ENCODE measurements around the gene ZNF317.
A peak's percentile ranks its signal among the peaks of the same experiment; 100 is the strongest.

ZNF317 gene

GRCh38 chr19:9140159-9140874, at the start of gene ZNF317:
Gene ZNF317, plus strand, starts transcription at chr19:9140397. Its CDS starts 15,620 bp downstream, at chr19:9156017.
- Histone ChIP-seq H3K36me3 (ENCODE audit: control insufficient read depth, insufficient read depth, low read length) (no peaks in the 10 kb centered on the region), H3K27ac (ENCODE audit: low read depth, low read length) (peak within 1 kb of the TSS; percentile 93), H3K27me3 (ENCODE audit: control insufficient read depth, insufficient read depth, low read length) (no peaks in the 10 kb centered on the region), H3K9ac (ENCODE audit: low read length) (peak within 1 kb of the TSS; percentile 92), H3K4me3 (ENCODE audit: low read length) (peak within 1 kb of the TSS; percentile 99), H3K4me1 (ENCODE audit: control insufficient read depth, insufficient read depth, low read length) (peaks cover 9% of the 10 kb centered on the region)

GRCh38 chr19:9107375-9107774, 32.8 kb upstream of the ZNF317 start, which contains the start of gene OR7G2:
Gene OR7G2, minus strand, starts transcription at chr19:9107475. Its CDS starts 4,232 bp downstream, at chr19:9103243.
- Histone ChIP-seq H3K4me1 (ENCODE audit: control insufficient read depth, insufficient read depth, low read length) (no peaks in the 10 kb centered on the region), H3K36me3 (ENCODE audit: control insufficient read depth, insufficient read depth, low read length) (no peaks in the 10 kb centered on the region), H3K27me3 (ENCODE audit: control insufficient read depth, insufficient read depth, low read length) (no peaks in the 10 kb centered on the region), H3K27ac (ENCODE audit: low read depth, low read length) (no peak within 1 kb of the TSS), H3K4me3 (ENCODE audit: low read length) (no peak within 1 kb of the TSS), H3K9ac (ENCODE audit: low read length) (no peak within 1 kb of the TSS)

- Histone ChIP-seq H3K9ac (ENCODE audit: low read length) (no peak overlapping the region), H3K27ac (ENCODE audit: low read depth, low read length) (no peak overlapping the region), H3K27me3 (ENCODE audit: control insufficient read depth, insufficient read depth, low read length) (no peaks in the 10 kb centered on the region), H3K36me3 (ENCODE audit: control insufficient read depth, insufficient read depth, low read length) (no peaks in the 10 kb centered on the region), H3K4me3 (ENCODE audit: low read length) (no peak overlapping the region), H3K4me1 (ENCODE audit: control insufficient read depth, insufficient read depth, low read length) (no peaks in the 10 kb centered on the region)
Measured at GRCh38 chr19:9109959-9110358, 30.2 kb upstream of the ZNF317 start.

GRCh38 chr19:9115307-9115813, 24.8 kb upstream of the ZNF317 start, which contains the start of gene OR7G1:
Gene OR7G1, minus strand, starts transcription at chr19:9115763. Its CDS starts 0 bp downstream, at chr19:9115763.
- H3K4me3 ChIP-seq (ENCODE audit: low read length): no peak within 1 kb of the TSS
- H3K27me3 ChIP-seq (ENCODE audit: control insufficient read depth, insufficient read depth, low read length): no peaks in the 10 kb centered on the region
- H3K9ac ChIP-seq (ENCODE audit: low read length): no peak within 1 kb of the TSS
- H3K36me3 ChIP-seq (ENCODE audit: control insufficient read depth, insufficient read depth, low read length): no peaks in the 10 kb centered on the region
- no peak within 1 kb of the TSS for H3K27ac ChIP-seq (ENCODE audit: low read depth, low read length)
- H3K4me1 ChIP-seq (ENCODE audit: control insufficient read depth, insufficient read depth, low read length): no peaks in the 10 kb centered on the region

- Histone ChIP-seq H3K27ac (ENCODE audit: low read depth, low read length) (no peak overlapping the region), H3K9ac (ENCODE audit: low read length) (no peak overlapping the region), H3K4me1 (ENCODE audit: control insufficient read depth, insufficient read depth, low read length) (no peaks in the 10 kb centered on the region), H3K36me3 (ENCODE audit: control insufficient read depth, insufficient read depth, low read length) (no peaks in the 10 kb centered on the region), H3K4me3 (ENCODE audit: low read length) (no peak overlapping the region), H3K27me3 (ENCODE audit: control insufficient read depth, insufficient read depth, low read length) (no peaks in the 10 kb centered on the region)
Measured at GRCh38 chr19:9116547-9116946, 23.6 kb upstream of the ZNF317 start.

- H3K9ac ChIP-seq (ENCODE audit: low read length): no peak within 1 kb of the TSS
- no peak within 1 kb of the TSS for H3K27ac ChIP-seq (ENCODE audit: low read depth, low read length)
- H3K27me3 ChIP-seq (ENCODE audit: control insufficient read depth, insufficient read depth, low read length): no peaks in the 10 kb centered on the region
- no peak within 1 kb of the TSS for H3K4me3 ChIP-seq (ENCODE audit: low read length)
- H3K36me3 ChIP-seq (ENCODE audit: control insufficient read depth, insufficient read depth, low read length): no peaks in the 10 kb centered on the region
- no peaks in the 10 kb centered on the region for H3K4me1 ChIP-seq (ENCODE audit: control insufficient read depth, insufficient read depth, low read length)
Measured at GRCh38 chr19:9126900-9127405, 13.2 kb upstream of the ZNF317 start, which contains the start of gene OR7G3. Gene OR7G3, minus strand, starts transcription at chr19:9126950. Its CDS starts 0 bp downstream, at chr19:9126950.

- no peaks in the 10 kb centered on the region for H3K36me3 ChIP-seq (ENCODE audit: control insufficient read depth, insufficient read depth, low read length)
- H3K27me3 ChIP-seq (ENCODE audit: control insufficient read depth, insufficient read depth, low read length): no peaks in the 10 kb centered on the region
- no peak overlapping the region for H3K4me3 ChIP-seq (ENCODE audit: low read length)
- no peaks in the 10 kb centered on the region for H3K4me1 ChIP-seq (ENCODE audit: control insufficient read depth, insufficient read depth, low read length)
- H3K9ac ChIP-seq (ENCODE audit: low read length): no peak overlapping the region
- H3K27ac ChIP-seq (ENCODE audit: low read depth, low read length): no peak overlapping the region
Measured at GRCh38 chr19:9128171-9128570, 12.0 kb upstream of the ZNF317 start.

GRCh38 chr19:9130965-9131364, 9.2 kb upstream of the ZNF317 start:
- no peaks in the 10 kb centered on the region for H3K27me3 ChIP-seq (ENCODE audit: control insufficient read depth, insufficient read depth, low read length)
- H3K9ac ChIP-seq (ENCODE audit: low read length): no peak overlapping the region
- no peak overlapping the region for H3K4me3 ChIP-seq (ENCODE audit: low read length)
- no peaks in the 10 kb centered on the region for H3K4me1 ChIP-seq (ENCODE audit: control insufficient read depth, insufficient read depth, low read length)
- no peak overlapping the region for H3K27ac ChIP-seq (ENCODE audit: low read depth, low read length)
- H3K36me3 ChIP-seq (ENCODE audit: control insufficient read depth, insufficient read depth, low read length): no peaks in the 10 kb centered on the region

- no peak overlapping the region for H3K4me3 ChIP-seq (ENCODE audit: low read length)
- no peak overlapping the region for H3K9ac ChIP-seq (ENCODE audit: low read length)
- H3K27ac ChIP-seq (ENCODE audit: low read depth, low read length): no peak overlapping the region
- H3K27me3 ChIP-seq (ENCODE audit: control insufficient read depth, insufficient read depth, low read length): no peaks in the 10 kb centered on the region
- no peaks in the 10 kb centered on the region for H3K36me3 ChIP-seq (ENCODE audit: control insufficient read depth, insufficient read depth, low read length)
- H3K4me1 ChIP-seq (ENCODE audit: control insufficient read depth, insufficient read depth, low read length): no peaks in the 10 kb centered on the region
Measured at GRCh38 chr19:9132422-9132821, 7.8 kb upstream of the ZNF317 start.

GRCh38 chr19:9139609-9140158, 513 bp upstream of the ZNF317 start:
- Histone ChIP-seq H3K36me3 (ENCODE audit: control insufficient read depth, insufficient read depth, low read length) (no peaks in the 10 kb centered on the region), H3K4me1 (ENCODE audit: control insufficient read depth, insufficient read depth, low read length) (peaks cover 9% of the 10 kb centered on the region), H3K27me3 (ENCODE audit: control insufficient read depth, insufficient read depth, low read length) (no peaks in the 10 kb centered on the region), H3K4me3 (ENCODE audit: low read length) (peak overlapping the region; percentile 99), H3K27ac (ENCODE audit: low read depth, low read length) (peak overlapping the region; percentile 93), H3K9ac (ENCODE audit: low read length) (peak overlapping the region; percentile 70)

- no peak overlapping the region for H3K9ac ChIP-seq (ENCODE audit: low read length)
- no peaks in the 10 kb centered on the region for H3K27me3 ChIP-seq (ENCODE audit: control insufficient read depth, insufficient read depth, low read length)
- no peak overlapping the region for H3K27ac ChIP-seq (ENCODE audit: low read depth, low read length)
- no peaks in the 10 kb centered on the region for H3K36me3 ChIP-seq (ENCODE audit: control insufficient read depth, insufficient read depth, low read length)
- H3K4me1 ChIP-seq (ENCODE audit: control insufficient read depth, insufficient read depth, low read length): peaks cover 6% of the 10 kb centered on the region
- no peak overlapping the region for H3K4me3 ChIP-seq (ENCODE audit: low read length)
Measured at GRCh38 chr19:9144920-9145319, 4.7 kb downstream of the ZNF317 start.

GRCh38 chr19:9146882-9147281, 6.7 kb downstream of the ZNF317 start:
- Histone ChIP-seq H3K36me3 (ENCODE audit: control insufficient read depth, insufficient read depth, low read length) (no peaks in the 10 kb centered on the region), H3K9ac (ENCODE audit: low read length) (no peak overlapping the region), H3K4me3 (ENCODE audit: low read length) (no peak overlapping the region), H3K27ac (ENCODE audit: low read depth, low read length) (no peak overlapping the region), H3K4me1 (ENCODE audit: control insufficient read depth, insufficient read depth, low read length) (no peaks in the 10 kb centered on the region), H3K27me3 (ENCODE audit: control insufficient read depth, insufficient read depth, low read length) (no peaks in the 10 kb centered on the region)

Data from rectal smooth muscle tissue (tissue), 1 donor.